SK-N-SH (cell line): ENCODE data around the gene TLCD4. TPM values are rescaled to one million over a fixed set of nuclear protein-coding genes. Genes with fewer than 3 reads are reported as not detected.

ENCODE experiments used
- CTCF ChIA-PET: fragments of 300-600, 350-600 bp; formaldehyde crosslinking; extraction: SDS; loops from one replicate; lab custom pipeline; 2021; lab: Yijun Ruan, JAX
- POLR2A ChIA-PET: fragments of 350-600 bp; sonication (Branson Sonifier 250); formaldehyde crosslinking; extraction: SDS; loops from one replicate; lab custom pipeline; 2020; ENCODE audit warnings: antibody characterized with exemption, inconsistent platforms; lab: Yijun Ruan, JAX
- DNase-seq: peaks from one replicate; pipeline ENCODE4 v3.0.0; 2012
- H2AFZ ChIP-seq: fragments of 200-600 bp; sonication (generic); 2 replicates; pipeline ENCODE4 v1.8.1; 2016; ENCODE audit warnings: antibody characterized with exemption, mild to moderate bottlenecking, low read depth
- H3F3A ChIP-seq: fragments of 200-600 bp; sonication (generic); replicated peaks from 2 replicates; pipeline ENCODE3; 2016; ENCODE audit warnings: antibody characterized with exemption, mild to moderate bottlenecking; ENCODE audit not compliant: insufficient read depth
- H3K27ac ChIP-seq, 2 experiments: fragments of 200-500 bp in 1 of 2; fragments of 200-600 bp in 1 of 2; sonication (Bioruptor generic) in 1 of 2; sonication (generic), shearing (Covaris generic) in 1 of 2; 2 replicates each; pipeline versions ENCODE4 v1.5.1 to v1.6.1; 2014 to 2016; ENCODE audit warnings: low read depth in 2 of 2, inconsistent platforms in 1 of 2, low read length in 1 of 2, mild to moderate bottlenecking in 1 of 2, mixed read lengths in 1 of 2
- H3K27me3 ChIP-seq: fragments of 200-600 bp; sonication (generic), shearing (Covaris generic); 2 replicates; pipeline ENCODE4 v1.6.1; 2016; ENCODE audit warnings: mixed run types; ENCODE audit not compliant: insufficient read depth
- H3K36me3 ChIP-seq, 2 experiments: fragments of 200-500 bp in 1 of 2; fragments of 200-600 bp in 1 of 2; sonication (Bioruptor generic) in 1 of 2; sonication (generic) in 1 of 2; replicated peaks in 1 of 2; 2 replicates each; pipeline versions ENCODE3 to v1.5.1; 2014 to 2016; ENCODE audit warnings: low read length in 1 of 2, mild to moderate bottlenecking in 1 of 2; ENCODE audit not compliant: insufficient read depth in 2 of 2, control insufficient read depth in 1 of 2
- H3K4me1 ChIP-seq, 2 experiments: fragments of 200-500 bp in 1 of 2; fragments of 200-600 bp in 1 of 2; sonication (Bioruptor generic) in 1 of 2; sonication (generic), shearing (Covaris generic) in 1 of 2; 2 replicates each; pipeline versions ENCODE4 v1.5.1 to v1.6.1; 2014 to 2016; ENCODE audit warnings: low read depth in 1 of 2, low read length in 1 of 2, mixed run types in 1 of 2; ENCODE audit not compliant: insufficient read depth in 2 of 2, control insufficient read depth in 1 of 2
- H3K4me2 ChIP-seq: fragments of 200-600 bp; sonication (generic), shearing (Covaris generic); 2 replicates; pipeline ENCODE4 v1.6.1; 2017; ENCODE audit warnings: mixed run types
- H3K4me3 ChIP-seq, 2 experiments: fragments of 200-500 bp in 1 of 2; fragments of 200-600 bp in 1 of 2; sonication (Bioruptor generic) in 1 of 2; sonication (generic), shearing (Covaris generic) in 1 of 2; 2 replicates each; pipeline versions ENCODE4 v1.5.1 to v1.8.1; 2014 to 2016; ENCODE audit warnings: low read depth in 2 of 2, inconsistent platforms in 1 of 2, low read length in 1 of 2, mild to moderate bottlenecking in 1 of 2, mixed read lengths in 1 of 2, moderate library complexity in 1 of 2
- H3K79me2 ChIP-seq: fragments of 200-600 bp; sonication (generic); 2 replicates; pipeline ENCODE4 v1.8.1; 2017; ENCODE audit warnings: mild to moderate bottlenecking; ENCODE audit not compliant: insufficient read depth
- H3K9ac ChIP-seq: fragments of 200-600 bp; sonication (generic); 2 replicates; pipeline ENCODE4 v1.6.1; 2017; ENCODE audit warnings: mixed run types
- H3K9me2 ChIP-seq: fragments of 200-600 bp; sonication (generic); 2 replicates; pipeline ENCODE4 v1.6.1; 2017; ENCODE audit warnings: mixed run types
- H3K9me3 ChIP-seq: fragments of 200-600 bp; sonication (generic); 2 replicates; pipeline ENCODE4 v1.6.1; 2017; ENCODE audit warnings: mixed run types, mild to moderate bottlenecking, moderate library complexity
- H4K20me1 ChIP-seq: fragments of 200-600 bp; sonication (generic); 2 replicates; pipeline ENCODE4 v1.6.1; 2017; ENCODE audit warnings: mild to moderate bottlenecking, mixed run types; ENCODE audit not compliant: insufficient read depth
- CHD2 ChIP-seq: fragments of 150-350 bp; IDR thresholded peaks from 2 replicates; pipeline ENCODE4 v1.6.1; 2018; ENCODE audit warnings: low read length; ENCODE audit not compliant: partially characterized antibody
- EP300 ChIP-seq, 2 experiments: IDR thresholded peaks; 2 replicates each; pipeline versions ENCODE4 v1.4.0 to v1.6.1; 2012; ENCODE audit warnings: borderline replicate concordance in 1 of 2, low read depth in 1 of 2, low read length in 1 of 2
- FOSL2 ChIP-seq: IDR thresholded peaks from 2 replicates; pipeline ENCODE4 v1.4.0; 2012; ENCODE audit warnings: low read depth, mild to moderate bottlenecking, moderate library complexity, borderline replicate concordance
- FOXJ3 ChIP-seq: sonication (generic); formaldehyde crosslinking; IDR thresholded peaks from 2 replicates; pipeline ENCODE4 v1.5.1; 2020; ENCODE audit warnings: mild to moderate bottlenecking, missing genetic modification reagents
- GABPA ChIP-seq: IDR thresholded peaks from 2 replicates; pipeline ENCODE4 v1.4.0; 2012; ENCODE audit warnings: low read depth, mild to moderate bottlenecking
- GATA2 ChIP-seq: sonication (generic); formaldehyde crosslinking; IDR thresholded peaks from 2 replicates; pipeline ENCODE4 v1.5.0; 2020; ENCODE audit warnings: mild to moderate bottlenecking, missing genetic modification reagents
- JUND ChIP-seq: IDR thresholded peaks from 2 replicates; pipeline ENCODE4 v1.4.0; 2012
- POLR2AphosphoS5 ChIP-seq: IDR thresholded peaks from 2 replicates; pipeline ENCODE4 v1.6.1; 2012; ENCODE audit warnings: low read depth, low read length
- RCOR1 ChIP-seq: fragments of 150-350 bp; IDR thresholded peaks from 2 replicates; pipeline ENCODE4 v1.6.1; 2017; ENCODE audit warnings: antibody characterized with exemption, low read length
- RFX5 ChIP-seq: IDR thresholded peaks from 2 replicates; pipeline ENCODE4 v1.6.1; 2012; ENCODE audit warnings: mild to moderate bottlenecking, improper control_type of control experiment, low read length
- RXRA ChIP-seq: IDR thresholded peaks from 2 replicates; pipeline ENCODE4 v1.4.0; 2012; ENCODE audit warnings: low read depth, mild to moderate bottlenecking, borderline replicate concordance
- SIN3A ChIP-seq: IDR thresholded peaks from 2 replicates; pipeline ENCODE4 v1.6.1; 2012; ENCODE audit warnings: low read depth, mild to moderate bottlenecking, low read length, moderate library complexity, borderline replicate concordance
- TCF12 ChIP-seq: IDR thresholded peaks from 2 replicates; pipeline ENCODE4 v1.4.0; 2012
- YY1 ChIP-seq: IDR thresholded peaks from 2 replicates; pipeline ENCODE4 v1.4.0; 2012; ENCODE audit warnings: low read depth, mild to moderate bottlenecking
- WGBS: methylation state at CpG from one replicate; pipeline ENCODE4 v1.1.6; 2017; ENCODE audit warnings: low lambda C conversion rate; 5-methylcytosine and 5-hydroxymethylcytosine counted together
- polyA plus RNA-seq, 3 experiments: library from polyadenylated mRNA; depleted of rRNA; stranded (reverse); fragments of >200 nt; gene quantifications; 2 replicates each; pipeline ENCODE4 v1.2.3, GENCODE V29; 2012
- TF ChIP-seq, protein P1 (sequence below): IDR thresholded peaks from 2 replicates; pipeline ENCODE4 v1.4.0; 2012; ENCODE audit warnings: low read depth
- TF ChIP-seq, protein P2 (sequence below): IDR thresholded peaks from 2 replicates; pipeline ENCODE4 v1.4.0; 2012; ENCODE audit warnings: low read depth, borderline replicate concordance
- TF ChIP-seq, protein P3 (sequence below): fragments of 200-600 bp; sonication (generic); IDR thresholded peaks from 2 replicates; pipeline ENCODE4 v1.6.1; 2017; ENCODE audit warnings: antibody characterized with exemption, mild to moderate bottlenecking, moderate library complexity
- TF ChIP-seq, protein P4 (sequence below): fragments of 150-350 bp; IDR thresholded peaks from 2 replicates; pipeline ENCODE4 v1.6.1; 2017; ENCODE audit warnings: antibody characterized with exemption, low read length, low read depth, borderline replicate concordance

Gene TLCD4
- polyA plus RNA-seq, 1 of the 3 experiments (the other 2 are of a cell fraction) = 0.69 TPM

DNA sequence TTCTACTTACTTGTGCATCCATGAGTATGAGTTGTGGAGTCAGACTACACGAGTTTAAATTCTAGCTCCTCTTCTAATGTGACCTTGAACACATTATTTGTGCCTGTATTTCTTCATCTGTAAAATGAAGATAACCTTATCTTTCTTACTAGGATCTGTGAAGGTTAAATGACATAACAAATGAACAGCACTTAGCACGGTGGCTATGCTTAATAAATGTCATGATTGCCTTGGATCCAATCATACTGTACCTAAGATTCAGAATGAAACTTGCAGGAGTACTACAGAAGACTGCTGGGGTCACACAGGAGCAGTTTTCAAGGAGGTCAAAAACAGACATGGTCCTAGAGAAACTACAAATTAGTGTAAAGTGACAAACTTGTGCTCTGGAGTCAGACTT, 22.2 kb upstream of the TLCD4 start:
- ChIA-PET POLR2A (no interaction called here), CTCF (interaction anchor here (0.6 to 2.1 kb wide), 6 partner anchors 10 to 244 kb away, joined by 3 to 5 read pairs (median 3); partner anchors contain the start of genes ALG14 and TLCD4)
- Histone ChIP-seq H3K9me2 (no peaks in the 10 kb centered on the region), H3F3A (no peaks in the 10 kb centered on the region), H3K9ac (no peak overlapping the region), H3K36me3 (no peaks in the 10 kb centered on the region), H3K4me2 (no peak overlapping the region), H3K79me2 (no peaks in the 10 kb centered on the region), H3K4me1 (no peaks in the 10 kb centered on the region), H3K27me3 (no peaks in the 10 kb centered on the region), H3K4me3 (no peak overlapping the region), H2AFZ (no peak overlapping the region)
- no peak for DNase-seq
- 33% methylated on average over 2 of the region's 2 CpGs for WGBS
- TF ChIP-seq RCOR1 = no peak
- TF ChIP-seq POLR2AphosphoS5 = no peak
- TF ChIP-seq FOXJ3 (CRISPR knock-in tag) = no peak
- TF ChIP-seq, protein P1, sequence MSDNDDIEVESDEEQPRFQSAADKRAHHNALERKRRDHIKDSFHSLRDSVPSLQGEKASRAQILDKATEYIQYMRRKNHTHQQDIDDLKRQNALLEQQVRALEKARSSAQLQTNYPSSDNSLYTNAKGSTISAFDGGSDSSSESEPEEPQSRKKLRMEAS = no peak
- TF ChIP-seq YY1 = no peak
- TF ChIP-seq EP300 (IDR thresholded peaks at IDR 0.05; ENCODE audit: borderline replicate concordance in 1 of 2, low read depth in 1 of 2, low read length in 1 of 2) = no peak
- TF ChIP-seq GABPA = no peak
- TF ChIP-seq, all 33 proteins: peak for 0
- Histone ChIP-seq H4K20me1 (no peaks in the 10 kb centered on the region), H3K27ac (no peak overlapping the region), H3K9me3 (no peaks in the 10 kb centered on the region; the same call in 1 of the 2 replicates)

DNA sequence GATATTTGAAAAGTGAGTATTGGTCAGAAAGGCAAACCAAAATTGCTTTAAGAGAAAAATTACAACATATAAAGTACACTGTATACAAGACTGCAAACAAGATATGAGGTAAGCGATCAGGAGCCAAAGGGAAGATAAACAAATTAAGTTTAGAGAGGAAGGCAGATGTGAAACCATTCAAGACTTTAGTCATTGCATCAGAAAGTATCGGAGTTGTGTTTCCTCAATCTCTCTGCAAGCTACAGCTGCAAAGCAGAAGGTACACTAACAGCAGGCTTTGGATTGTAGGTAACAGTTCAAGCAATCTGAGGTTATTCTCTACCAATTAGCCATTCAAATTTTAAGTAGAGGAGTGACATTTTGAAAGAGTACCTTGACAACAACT, 21.3 kb upstream of the TLCD4 start:
- Histone ChIP-seq H3K36me3 (no peaks in the 10 kb centered on the region), H3K9ac (no peak overlapping the region), H2AFZ (no peak overlapping the region), H3K79me2 (no peaks in the 10 kb centered on the region), H4K20me1 (no peaks in the 10 kb centered on the region), H3K27ac (no peak overlapping the region), H3K4me1 (no peaks in the 10 kb centered on the region), H3K27me3 (no peaks in the 10 kb centered on the region), H3F3A (no peaks in the 10 kb centered on the region), H3K4me3 (no peak overlapping the region), H3K9me3 (no peaks in the 10 kb centered on the region), H3K4me2 (no peak overlapping the region), H3K9me2 (no peaks in the 10 kb centered on the region)
- no peak for DNase-seq
- ChIA-PET POLR2A (no interaction called here), CTCF (interaction anchor here (0.6 to 2.1 kb wide), 2 partner anchors 22 to 23 kb away, joined by 3 to 4 read pairs; partner anchors contain the start of genes ALG14 and TLCD4)
- TF ChIP-seq RXRA = no peak
- TF ChIP-seq, protein P2, sequence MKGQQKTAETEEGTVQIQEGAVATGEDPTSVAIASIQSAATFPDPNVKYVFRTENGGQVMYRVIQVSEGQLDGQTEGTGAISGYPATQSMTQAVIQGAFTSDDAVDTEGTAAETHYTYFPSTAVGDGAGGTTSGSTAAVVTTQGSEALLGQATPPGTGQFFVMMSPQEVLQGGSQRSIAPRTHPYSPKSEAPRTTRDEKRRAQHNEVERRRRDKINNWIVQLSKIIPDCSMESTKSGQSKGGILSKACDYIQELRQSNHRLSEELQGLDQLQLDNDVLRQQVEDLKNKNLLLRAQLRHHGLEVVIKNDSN = no peak
- TF ChIP-seq, protein P3, sequence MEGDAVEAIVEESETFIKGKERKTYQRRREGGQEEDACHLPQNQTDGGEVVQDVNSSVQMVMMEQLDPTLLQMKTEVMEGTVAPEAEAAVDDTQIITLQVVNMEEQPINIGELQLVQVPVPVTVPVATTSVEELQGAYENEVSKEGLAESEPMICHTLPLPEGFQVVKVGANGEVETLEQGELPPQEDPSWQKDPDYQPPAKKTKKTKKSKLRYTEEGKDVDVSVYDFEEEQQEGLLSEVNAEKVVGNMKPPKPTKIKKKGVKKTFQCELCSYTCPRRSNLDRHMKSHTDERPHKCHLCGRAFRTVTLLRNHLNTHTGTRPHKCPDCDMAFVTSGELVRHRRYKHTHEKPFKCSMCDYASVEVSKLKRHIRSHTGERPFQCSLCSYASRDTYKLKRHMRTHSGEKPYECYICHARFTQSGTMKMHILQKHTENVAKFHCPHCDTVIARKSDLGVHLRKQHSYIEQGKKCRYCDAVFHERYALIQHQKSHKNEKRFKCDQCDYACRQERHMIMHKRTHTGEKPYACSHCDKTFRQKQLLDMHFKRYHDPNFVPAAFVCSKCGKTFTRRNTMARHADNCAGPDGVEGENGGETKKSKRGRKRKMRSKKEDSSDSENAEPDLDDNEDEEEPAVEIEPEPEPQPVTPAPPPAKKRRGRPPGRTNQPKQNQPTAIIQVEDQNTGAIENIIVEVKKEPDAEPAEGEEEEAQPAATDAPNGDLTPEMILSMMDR = no peak
- no peak for TF ChIP-seq GATA2 (CRISPR knock-in tag)
- TF ChIP-seq CHD2 = no peak
- TF ChIP-seq, protein P4, sequence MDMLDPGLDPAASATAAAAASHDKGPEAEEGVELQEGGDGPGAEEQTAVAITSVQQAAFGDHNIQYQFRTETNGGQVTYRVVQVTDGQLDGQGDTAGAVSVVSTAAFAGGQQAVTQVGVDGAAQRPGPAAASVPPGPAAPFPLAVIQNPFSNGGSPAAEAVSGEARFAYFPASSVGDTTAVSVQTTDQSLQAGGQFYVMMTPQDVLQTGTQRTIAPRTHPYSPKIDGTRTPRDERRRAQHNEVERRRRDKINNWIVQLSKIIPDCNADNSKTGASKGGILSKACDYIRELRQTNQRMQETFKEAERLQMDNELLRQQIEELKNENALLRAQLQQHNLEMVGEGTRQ = no peak
- TF ChIP-seq GABPA = no peak
- no peak for TF ChIP-seq YY1
- TF ChIP-seq FOXJ3 (CRISPR knock-in tag) = no peak
- no peak for TF ChIP-seq EP300 (IDR thresholded peaks at IDR 0.05; ENCODE audit: borderline replicate concordance in 1 of 2, low read depth in 1 of 2, low read length in 1 of 2)
- no peak for TF ChIP-seq FOSL2
- TF ChIP-seq RFX5 = no peak
- TF ChIP-seq TCF12 = no peak
- TF ChIP-seq SIN3A = no peak
- no peak for TF ChIP-seq JUND
- WGBS = 81% methylated on average over 2 of the region's 2 CpGs
